ENCODE measurements around the gene HNRNPD.

- TF ChIP-seq, protein P1, sequence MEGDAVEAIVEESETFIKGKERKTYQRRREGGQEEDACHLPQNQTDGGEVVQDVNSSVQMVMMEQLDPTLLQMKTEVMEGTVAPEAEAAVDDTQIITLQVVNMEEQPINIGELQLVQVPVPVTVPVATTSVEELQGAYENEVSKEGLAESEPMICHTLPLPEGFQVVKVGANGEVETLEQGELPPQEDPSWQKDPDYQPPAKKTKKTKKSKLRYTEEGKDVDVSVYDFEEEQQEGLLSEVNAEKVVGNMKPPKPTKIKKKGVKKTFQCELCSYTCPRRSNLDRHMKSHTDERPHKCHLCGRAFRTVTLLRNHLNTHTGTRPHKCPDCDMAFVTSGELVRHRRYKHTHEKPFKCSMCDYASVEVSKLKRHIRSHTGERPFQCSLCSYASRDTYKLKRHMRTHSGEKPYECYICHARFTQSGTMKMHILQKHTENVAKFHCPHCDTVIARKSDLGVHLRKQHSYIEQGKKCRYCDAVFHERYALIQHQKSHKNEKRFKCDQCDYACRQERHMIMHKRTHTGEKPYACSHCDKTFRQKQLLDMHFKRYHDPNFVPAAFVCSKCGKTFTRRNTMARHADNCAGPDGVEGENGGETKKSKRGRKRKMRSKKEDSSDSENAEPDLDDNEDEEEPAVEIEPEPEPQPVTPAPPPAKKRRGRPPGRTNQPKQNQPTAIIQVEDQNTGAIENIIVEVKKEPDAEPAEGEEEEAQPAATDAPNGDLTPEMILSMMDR (IDR thresholded peaks at IDR 0.05) = no peak
- no peak for TF ChIP-seq POLR2A (IDR thresholded peaks at IDR 0.05)
Observed at GRCh38 chr4:82422616-82423015, 48.8 kb upstream of the HNRNPD start.
